SK-N-SH treated with all-trans-retinoic acid at 6 μM for 48 hours (cell line): Measurements from ENCODE around the gene TAGLN2.

Source experiments
- ATAC-seq: fragments of 200-7000 bp; cut with Tn5 transposase; 3 replicates; pipeline ENCODE4 v1.9.1; 2020; ENCODE audit warnings: mild to moderate bottlenecking, moderate library complexity
- CSDC2 ChIP-seq: fragments of 250-450 bp; sonication (Bioruptor Pico); IDR thresholded peaks from 2 replicates; pipeline ENCODE4 v1.5.0; 2020; ENCODE audit warnings: mild to moderate bottlenecking, moderate library complexity
- GLIS3 ChIP-seq: fragments of 250-450 bp; sonication (Bioruptor Pico); IDR thresholded peaks from 2 replicates; pipeline ENCODE4 v1.5.0; 2020; ENCODE audit warnings: mild to moderate bottlenecking, moderate library complexity
- ISL1 ChIP-seq: fragments of 250-450 bp; sonication (Bioruptor Pico); IDR thresholded peaks from 2 replicates; pipeline ENCODE4 v2.1.2; 2022; ENCODE audit warnings: mild to moderate bottlenecking, moderate library complexity
- RARB ChIP-seq: fragments of 250-450 bp; sonication (Bioruptor Pico); IDR thresholded peaks from 2 replicates; pipeline ENCODE4 v1.8.0; 2021; ENCODE audit warnings: mild to moderate bottlenecking, moderate library complexity
- SNAI2 ChIP-seq: fragments of 250-450 bp; sonication (Bioruptor Pico); IDR thresholded peaks from 2 replicates; pipeline ENCODE4 v1.5.0; 2020; ENCODE audit warnings: mild to moderate bottlenecking, moderate library complexity
- ZFP3 ChIP-seq: fragments of 250-450 bp; sonication (Bioruptor Pico); IDR thresholded peaks from 2 replicates; pipeline ENCODE4 v1.5.0; 2020; ENCODE audit warnings: mild to moderate bottlenecking, moderate library complexity
- ZFP30 ChIP-seq: fragments of 450-650 bp; formaldehyde crosslinking; IDR thresholded peaks from 2 replicates; pipeline ENCODE4 v1.5.0; 2022; ENCODE audit warnings: mild to moderate bottlenecking, moderate library complexity
- ZNF565 ChIP-seq: fragments of 450-650 bp; formaldehyde crosslinking; conservative IDR thresholded peaks from 2 replicates; pipeline ENCODE4 v1.5.0; 2020; ENCODE audit warnings: low read depth, mild to moderate bottlenecking, moderate library complexity
- ZNF70 ChIP-seq: fragments of 450-650 bp; formaldehyde crosslinking; IDR thresholded peaks from 2 replicates; pipeline ENCODE4 v1.5.0; 2020; ENCODE audit warnings: mild to moderate bottlenecking, moderate library complexity
- ZNF8 ChIP-seq: fragments of 450-650 bp; formaldehyde crosslinking; IDR thresholded peaks from 2 replicates; pipeline ENCODE4 v1.5.0; 2020; ENCODE audit warnings: mild to moderate bottlenecking, moderate library complexity
- TF ChIP-seq, protein P1 (sequence below): fragments of 250-450 bp; sonication (Bioruptor Pico); IDR thresholded peaks from 2 replicates; pipeline ENCODE4 v1.5.0; 2020; ENCODE audit warnings: mild to moderate bottlenecking, moderate library complexity
- TF ChIP-seq, protein P2 (sequence below): fragments of 250-450 bp; sonication (Bioruptor Pico); IDR thresholded peaks from 2 replicates; pipeline ENCODE4 v1.5.1; 2020; ENCODE audit warnings: low read depth, mild to moderate bottlenecking, moderate library complexity
- TF ChIP-seq, protein P3 (sequence below): fragments of 250-450 bp; sonication (Bioruptor Pico); IDR thresholded peaks from 2 replicates; pipeline ENCODE4 v1.8.0; 2020; ENCODE audit warnings: mild to moderate bottlenecking, moderate library complexity, borderline replicate concordance

The TAGLN2 gene

DNA sequence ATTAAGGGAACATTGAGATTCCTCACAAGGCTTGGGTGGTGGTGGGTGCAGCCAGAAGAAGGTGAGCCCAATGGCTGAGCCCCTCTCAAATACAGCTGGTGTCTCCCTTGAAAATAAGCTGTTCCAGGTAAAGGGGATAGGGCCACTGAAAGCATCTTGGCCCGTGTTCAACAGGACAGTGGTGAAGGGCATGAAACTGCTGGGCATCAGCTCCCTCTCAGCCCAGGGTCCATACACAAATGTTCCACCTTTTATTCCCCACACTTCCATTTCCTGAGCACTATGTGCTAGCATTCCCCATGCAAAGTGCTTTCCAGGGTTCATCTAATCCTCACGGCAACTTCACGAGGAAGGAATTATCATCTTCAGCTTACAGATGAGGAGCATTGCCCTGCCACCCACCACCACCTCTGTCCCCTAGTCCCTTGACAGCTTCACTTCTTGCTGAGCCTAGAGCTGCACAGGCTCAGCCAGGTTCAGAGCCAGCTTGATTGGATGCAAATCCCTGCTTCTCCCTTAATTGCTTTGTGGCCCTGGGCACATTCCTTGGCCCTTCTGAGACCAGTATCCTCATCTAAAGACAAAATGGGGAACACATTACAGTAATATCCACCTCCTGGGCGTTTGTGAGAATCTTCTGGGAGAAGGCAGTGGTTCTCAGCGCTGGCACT is 9.6 kb downstream of the TAGLN2 start (continued):
- TF ChIP-seq, protein P1, sequence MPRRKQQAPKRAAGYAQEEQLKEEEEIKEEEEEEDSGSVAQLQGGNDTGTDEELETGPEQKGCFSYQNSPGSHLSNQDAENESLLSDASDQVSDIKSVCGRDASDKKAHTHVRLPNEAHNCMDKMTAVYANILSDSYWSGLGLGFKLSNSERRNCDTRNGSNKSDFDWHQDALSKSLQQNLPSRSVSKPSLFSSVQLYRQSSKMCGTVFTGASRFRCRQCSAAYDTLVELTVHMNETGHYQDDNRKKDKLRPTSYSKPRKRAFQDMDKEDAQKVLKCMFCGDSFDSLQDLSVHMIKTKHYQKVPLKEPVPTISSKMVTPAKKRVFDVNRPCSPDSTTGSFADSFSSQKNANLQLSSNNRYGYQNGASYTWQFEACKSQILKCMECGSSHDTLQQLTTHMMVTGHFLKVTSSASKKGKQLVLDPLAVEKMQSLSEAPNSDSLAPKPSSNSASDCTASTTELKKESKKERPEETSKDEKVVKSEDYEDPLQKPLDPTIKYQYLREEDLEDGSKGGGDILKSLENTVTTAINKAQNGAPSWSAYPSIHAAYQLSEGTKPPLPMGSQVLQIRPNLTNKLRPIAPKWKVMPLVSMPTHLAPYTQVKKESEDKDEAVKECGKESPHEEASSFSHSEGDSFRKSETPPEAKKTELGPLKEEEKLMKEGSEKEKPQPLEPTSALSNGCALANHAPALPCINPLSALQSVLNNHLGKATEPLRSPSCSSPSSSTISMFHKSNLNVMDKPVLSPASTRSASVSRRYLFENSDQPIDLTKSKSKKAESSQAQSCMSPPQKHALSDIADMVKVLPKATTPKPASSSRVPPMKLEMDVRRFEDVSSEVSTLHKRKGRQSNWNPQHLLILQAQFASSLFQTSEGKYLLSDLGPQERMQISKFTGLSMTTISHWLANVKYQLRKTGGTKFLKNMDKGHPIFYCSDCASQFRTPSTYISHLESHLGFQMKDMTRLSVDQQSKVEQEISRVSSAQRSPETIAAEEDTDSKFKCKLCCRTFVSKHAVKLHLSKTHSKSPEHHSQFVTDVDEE = no peak

DNA sequence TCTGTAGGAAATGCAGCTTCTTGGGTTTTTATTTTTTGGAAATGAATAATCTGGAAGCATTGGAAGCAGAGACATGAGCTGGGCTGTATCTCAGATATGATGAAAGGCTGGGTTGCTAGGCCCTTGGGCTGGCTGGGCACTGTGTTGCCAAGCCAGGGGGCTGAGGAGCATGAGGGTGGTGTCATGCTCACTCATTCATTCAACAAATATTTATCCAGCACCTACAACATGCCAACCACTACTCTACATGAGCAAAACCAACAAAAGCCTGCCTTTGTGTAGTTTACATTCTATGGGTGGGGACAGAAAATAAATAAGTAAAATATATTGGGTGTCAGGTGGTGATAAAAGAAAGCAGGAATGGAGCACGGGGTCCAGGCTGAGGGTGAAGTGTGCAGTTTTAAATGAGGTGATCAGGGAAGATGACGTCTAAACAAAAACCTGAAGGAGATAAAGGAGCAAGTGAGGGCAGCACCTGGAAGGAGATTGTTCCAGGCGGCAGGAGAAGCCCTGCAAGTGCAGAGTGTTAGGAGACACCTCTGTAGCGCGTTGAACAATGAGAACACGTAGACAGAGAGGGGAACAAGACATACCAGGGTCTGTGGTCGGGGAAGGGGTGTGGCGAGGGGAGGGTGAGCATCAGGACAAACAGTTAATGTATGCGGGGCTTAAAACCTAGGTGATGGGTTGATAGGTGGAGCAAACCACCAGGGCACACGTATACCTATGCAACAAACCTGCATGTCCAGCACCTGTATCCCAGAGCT is 10.9 kb downstream of the TAGLN2 start:
- ATAC-seq = no peak
- TF ChIP-seq SNAI2 (no peak), ZNF8 (no peak), ZFP3 (CRISPR knock-in tag) (no peak), ZNF565 (CRISPR knock-in tag) (no peak), GLIS3 (CRISPR knock-in tag) (no peak), RARB (no peak), ISL1 (no peak), CSDC2 (CRISPR knock-in tag) (no peak)
- TF ChIP-seq, protein P2, sequence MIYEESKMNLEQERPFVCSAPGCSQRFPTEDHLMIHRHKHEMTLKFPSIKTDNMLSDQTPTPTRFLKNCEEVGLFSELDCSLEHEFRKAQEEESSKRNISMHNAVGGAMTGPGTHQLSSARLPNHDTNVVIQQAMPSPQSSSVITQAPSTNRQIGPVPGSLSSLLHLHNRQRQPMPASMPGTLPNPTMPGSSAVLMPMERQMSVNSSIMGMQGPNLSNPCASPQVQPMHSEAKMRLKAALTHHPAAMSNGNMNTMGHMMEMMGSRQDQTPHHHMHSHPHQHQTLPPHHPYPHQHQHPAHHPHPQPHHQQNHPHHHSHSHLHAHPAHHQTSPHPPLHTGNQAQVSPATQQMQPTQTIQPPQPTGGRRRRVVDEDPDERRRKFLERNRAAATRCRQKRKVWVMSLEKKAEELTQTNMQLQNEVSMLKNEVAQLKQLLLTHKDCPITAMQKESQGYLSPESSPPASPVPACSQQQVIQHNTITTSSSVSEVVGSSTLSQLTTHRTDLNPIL (CRISPR knock-in tag) = no peak
- TF ChIP-seq, protein P1 = no peak
- TF ChIP-seq, protein P3, sequence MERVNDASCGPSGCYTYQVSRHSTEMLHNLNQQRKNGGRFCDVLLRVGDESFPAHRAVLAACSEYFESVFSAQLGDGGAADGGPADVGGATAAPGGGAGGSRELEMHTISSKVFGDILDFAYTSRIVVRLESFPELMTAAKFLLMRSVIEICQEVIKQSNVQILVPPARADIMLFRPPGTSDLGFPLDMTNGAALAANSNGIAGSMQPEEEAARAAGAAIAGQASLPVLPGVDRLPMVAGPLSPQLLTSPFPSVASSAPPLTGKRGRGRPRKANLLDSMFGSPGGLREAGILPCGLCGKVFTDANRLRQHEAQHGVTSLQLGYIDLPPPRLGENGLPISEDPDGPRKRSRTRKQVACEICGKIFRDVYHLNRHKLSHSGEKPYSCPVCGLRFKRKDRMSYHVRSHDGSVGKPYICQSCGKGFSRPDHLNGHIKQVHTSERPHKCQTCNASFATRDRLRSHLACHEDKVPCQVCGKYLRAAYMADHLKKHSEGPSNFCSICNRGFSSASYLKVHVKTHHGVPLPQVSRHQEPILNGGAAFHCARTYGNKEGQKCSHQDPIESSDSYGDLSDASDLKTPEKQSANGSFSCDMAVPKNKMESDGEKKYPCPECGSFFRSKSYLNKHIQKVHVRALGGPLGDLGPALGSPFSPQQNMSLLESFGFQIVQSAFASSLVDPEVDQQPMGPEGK (CRISPR knock-in tag) = no peak

DNA sequence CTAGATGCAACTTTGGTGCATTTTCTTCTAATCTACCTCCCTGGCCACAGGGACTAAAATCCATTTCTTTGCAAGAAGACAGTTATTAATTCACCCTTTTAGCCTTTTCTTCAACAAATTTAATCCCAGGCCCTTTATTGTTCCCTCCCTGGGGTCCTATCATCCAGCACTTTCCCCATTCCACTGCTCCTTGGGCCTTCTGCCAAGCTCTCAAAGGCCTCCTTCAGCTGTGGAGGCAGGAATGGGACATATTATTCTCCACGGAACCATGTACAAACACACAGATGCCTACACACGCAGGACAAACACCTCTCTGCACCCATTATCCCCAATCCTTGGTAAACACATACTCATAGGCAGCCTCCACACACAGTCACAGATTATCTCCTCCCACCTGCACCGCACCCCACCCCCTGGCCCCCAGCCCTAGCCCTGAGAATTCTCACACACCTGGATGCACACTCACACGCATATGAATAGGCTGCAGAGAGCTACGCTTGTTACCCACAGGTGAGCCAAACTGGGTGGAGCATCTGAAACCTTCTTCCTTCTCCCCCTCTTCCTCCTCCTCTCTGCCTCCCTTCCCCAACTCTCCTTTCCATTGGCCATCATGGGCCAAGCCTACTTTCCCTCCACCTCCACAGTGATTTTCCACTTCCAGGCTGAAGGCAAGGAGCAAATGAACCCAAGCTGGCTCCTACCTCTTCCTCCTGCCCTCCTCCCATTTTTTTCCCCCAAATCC is 11.7 kb downstream of the TAGLN2 start:
- no peak for ATAC-seq
- TF ChIP-seq ZNF70 (no peak), GLIS3 (CRISPR knock-in tag) (no peak), ZFP30 (CRISPR knock-in tag) (no peak)
- TF ChIP-seq, protein P1 = no peak
